H9 (cell line): ENCODE results near the gene NINL. TPM values are rescaled to one million over a fixed set of nuclear protein-coding genes. Genes with fewer than 3 reads are reported as not detected.

ENCODE experiments used
- DNase-seq: peaks from one replicate; pipeline ENCODE4 v3.0.0-alpha.2; 2017
- H2AFZ ChIP-seq: one replicate; pipeline ENCODE4 v1.6.1; 2013; ENCODE audit warnings: mild to moderate bottlenecking, low read length, control low read depth, moderate library complexity
- H2AK5ac ChIP-seq: 2 replicates; pipeline ENCODE4 v1.6.1; 2013; ENCODE audit warnings: low read length, control low read depth, mixed read lengths; ENCODE audit not compliant: insufficient read length
- H2BK120ac ChIP-seq: one replicate; pipeline ENCODE4 v1.6.1; 2013; ENCODE audit warnings: low read depth, mild to moderate bottlenecking, low read length, control low read depth, inconsistent platforms; ENCODE audit not compliant: poor library complexity, severe bottlenecking
- H2BK12ac ChIP-seq: 2 replicates; pipeline ENCODE4 v1.6.1; 2013; ENCODE audit warnings: low read length, control low read depth, mixed read lengths, low read depth; ENCODE audit not compliant: insufficient read length
- H2BK15ac ChIP-seq: 2 replicates; pipeline ENCODE4 v1.6.1; 2013; ENCODE audit warnings: low read depth, low read length, control low read depth
- H2BK20ac ChIP-seq: one replicate; pipeline ENCODE4 v1.6.1; 2013; ENCODE audit warnings: low read depth, mild to moderate bottlenecking, low read length, control low read depth, inconsistent platforms; ENCODE audit not compliant: poor library complexity, severe bottlenecking
- H2BK5ac ChIP-seq: 2 replicates; pipeline ENCODE4 v1.6.1; 2013; ENCODE audit warnings: low read length, control low read depth, mixed read lengths; ENCODE audit not compliant: insufficient read length
- H3K14ac ChIP-seq: 2 replicates; pipeline ENCODE4 v1.6.1; 2013; ENCODE audit warnings: low read length, control low read depth; ENCODE audit not compliant: insufficient read depth
- H3K18ac ChIP-seq: 2 replicates; pipeline ENCODE4 v1.6.1; 2013; ENCODE audit warnings: low read depth, mild to moderate bottlenecking, mixed read lengths, low read length, control low read depth; ENCODE audit not compliant: insufficient read length
- H3K23ac ChIP-seq: 2 replicates; pipeline ENCODE4 v1.6.1; 2013; ENCODE audit warnings: low read length, control low read depth, mixed read lengths, low read depth; ENCODE audit not compliant: insufficient read length
- H3K23me2 ChIP-seq: 2 replicates; pipeline ENCODE4 v1.6.1; 2013; ENCODE audit warnings: low read depth, mild to moderate bottlenecking, mixed read lengths, low read length, control low read depth; ENCODE audit not compliant: insufficient read length, poor library complexity, severe bottlenecking
- H3K27ac ChIP-seq: 2 replicates; pipeline ENCODE4 v1.5.1; 2013; ENCODE audit warnings: low read length, control low read depth, mixed read lengths, low read depth; ENCODE audit not compliant: insufficient read length
- H3K27me3 ChIP-seq: 2 replicates; pipeline ENCODE4 v1.6.1; 2013; ENCODE audit warnings: low read length, control low read depth, inconsistent platforms; ENCODE audit not compliant: insufficient read depth
- H3K4ac ChIP-seq: 2 replicates; pipeline ENCODE4 v1.6.1; 2013; ENCODE audit warnings: low read depth, mild to moderate bottlenecking, control low read depth, inconsistent platforms, low read length, moderate library complexity
- H3K4me1 ChIP-seq: 2 replicates; pipeline ENCODE4 v1.6.1; 2013; ENCODE audit warnings: low read length, control low read depth, inconsistent platforms; ENCODE audit not compliant: insufficient read depth
- H3K4me2 ChIP-seq: 2 replicates; pipeline ENCODE4 v1.6.1; 2013; ENCODE audit warnings: low read length, control low read depth, mixed read lengths; ENCODE audit not compliant: insufficient read length, insufficient read depth
- H3K56ac ChIP-seq: 2 replicates; pipeline ENCODE4 v1.6.1; 2013; ENCODE audit warnings: low read depth, mild to moderate bottlenecking, mixed read lengths, low read length, control low read depth; ENCODE audit not compliant: insufficient read length
- H3K79me1 ChIP-seq: 2 replicates; pipeline ENCODE4 v1.6.1; 2013; ENCODE audit warnings: low read depth, mild to moderate bottlenecking, moderate library complexity, low read length, control low read depth, inconsistent platforms; ENCODE audit not compliant: insufficient read depth, poor library complexity, severe bottlenecking
- H3K79me2 ChIP-seq: 2 replicates; pipeline ENCODE4 v1.6.1; 2013; ENCODE audit warnings: low read length, control low read depth, inconsistent platforms; ENCODE audit not compliant: insufficient read depth
- H3K9ac ChIP-seq: 2 replicates; pipeline ENCODE4 v1.6.1; 2013; ENCODE audit warnings: low read length, control low read depth, mixed read lengths; ENCODE audit not compliant: insufficient read length; ENCODE audit errors: extremely low read depth
- H3K9me3 ChIP-seq: one replicate; pipeline ENCODE4 v1.6.1; 2013; ENCODE audit warnings: low read depth, low read length, inconsistent platforms; ENCODE audit not compliant: control insufficient read depth
- H3T11ph ChIP-seq: one replicate; pipeline ENCODE4 v1.6.1; 2013; ENCODE audit warnings: mild to moderate bottlenecking, low read length, control low read depth, inconsistent platforms
- H4K20me1 ChIP-seq: one replicate; pipeline ENCODE4 v1.6.1; 2013; ENCODE audit not compliant: control insufficient read depth, insufficient read length, insufficient read depth
- H4K5ac ChIP-seq: 2 replicates; pipeline ENCODE4 v1.6.1; 2013; ENCODE audit warnings: low read depth, mild to moderate bottlenecking, mixed read lengths, low read length, control low read depth; ENCODE audit not compliant: insufficient read length
- H4K8ac ChIP-seq: replicated peaks from 2 replicates; pipeline ENCODE4 v1.6.1; 2013; ENCODE audit warnings: low read length, control low read depth, mixed read lengths, low read depth; ENCODE audit not compliant: insufficient read length
- H4K91ac ChIP-seq: 2 replicates; pipeline ENCODE4 v1.6.1; 2013; ENCODE audit warnings: low read depth, mild to moderate bottlenecking, moderate library complexity, mixed read lengths, low read length, control low read depth; ENCODE audit not compliant: insufficient read length
- H3K27ac Mint-ChIP-seq, 3 experiments: 2 replicates in 2 of 3; 3 replicates in 1 of 3; pipeline ENCODE4 v1.8.0; 2020 to 2021; ENCODE audit warnings: mixed read lengths in 3 of 3, mild to moderate bottlenecking in 1 of 3, moderate library complexity in 1 of 3
- H3K27me3 Mint-ChIP-seq: 2 replicates; pipeline ENCODE4 v1.8.0; 2021; ENCODE audit warnings: low read depth, mild to moderate bottlenecking, moderate library complexity, mixed read lengths
- H3K36me3 Mint-ChIP-seq, 3 experiments: 2 replicates in 2 of 3; 3 replicates in 1 of 3; pipeline ENCODE4 v1.8.0; 2020 to 2021; ENCODE audit warnings: low read depth in 3 of 3, mixed read lengths in 3 of 3; ENCODE audit not compliant: insufficient read depth in 1 of 3
- H3K4me1 Mint-ChIP-seq, 2 experiments: 2 replicates each; pipeline ENCODE4 v1.8.0; 2020; ENCODE audit warnings: mixed read lengths in 2 of 2
- H3K4me3 Mint-ChIP-seq, 2 experiments: 2 replicates in 1 of 2; 3 replicates in 1 of 2; pipeline ENCODE4 v1.8.0; 2020 to 2021; ENCODE audit warnings: mild to moderate bottlenecking in 2 of 2, mixed read lengths in 2 of 2, moderate library complexity in 1 of 2
- H3K9me3 Mint-ChIP-seq, 2 experiments: 2 replicates in 1 of 2; 3 replicates in 1 of 2; pipeline ENCODE4 v1.8.0; 2020; ENCODE audit warnings: mild to moderate bottlenecking in 2 of 2, mixed read lengths in 2 of 2, moderate library complexity in 1 of 2
- WGBS: extraction: QIAGEN DNeasy Blood & Tissue Kit; methylation state at CpG from one replicate; pipeline ENCODE4 v1.1.7; 2013; ENCODE audit warnings: missing lambda C conversion rate, low lambda C conversion rate, mixed read lengths; ENCODE audit not compliant: insufficient read length; ENCODE audit errors: extremely low coverage; 5-methylcytosine and 5-hydroxymethylcytosine counted together
- total RNA-seq: library from RNA; stranded (reverse); gene quantifications from 2 replicates; pipeline ENCODE4 v1.2.1, GENCODE V29; 2021
- TF ChIP-seq, protein P1 (sequence below): fragments of 200-600 bp; sonication (generic); conservative IDR thresholded peaks from 3 replicates; pipeline ENCODE4 v1.8.0; 2021; ENCODE audit warnings: antibody characterized with exemption, mild to moderate bottlenecking

Gene NINL
- total RNA-seq, 1 experiment from 2014 or later: 34.3 TPM

DNA sequence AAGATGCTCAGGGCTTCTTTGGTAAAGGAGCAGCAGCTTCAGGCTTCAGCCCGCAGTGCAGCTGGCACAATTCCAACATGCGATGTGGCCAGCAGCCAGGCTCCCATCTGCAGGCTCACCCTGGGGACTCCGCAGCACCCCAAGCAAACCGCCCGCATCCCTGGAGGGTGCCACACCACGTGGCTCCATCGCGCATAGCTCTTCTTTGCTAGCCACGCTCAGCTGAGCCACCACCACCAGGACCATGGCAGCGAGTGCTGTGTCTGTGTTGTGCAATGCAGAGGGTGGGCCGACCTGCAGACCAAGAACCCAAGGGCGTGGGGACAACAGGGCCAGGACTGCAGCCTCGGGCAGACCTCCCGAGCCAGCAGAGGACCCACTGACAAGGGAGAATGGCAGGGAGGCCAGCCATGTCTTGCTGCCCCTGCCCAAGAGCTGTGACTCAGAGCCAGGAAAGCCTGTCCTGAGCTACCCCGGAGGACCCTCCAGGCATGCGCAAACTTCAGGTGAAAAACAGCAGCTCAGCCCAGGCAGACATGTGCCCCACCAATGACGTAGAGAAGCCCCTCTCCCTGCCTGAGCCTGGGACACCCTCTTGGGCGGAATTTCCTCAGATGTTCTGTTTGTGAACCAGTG lies 90.0 kb downstream of the NINL start:
- H3K4me2 ChIP-seq: no peak overlapping the region
- no peak overlapping the region for H2BK12ac ChIP-seq
- H3K9ac ChIP-seq: no peak overlapping the region
- no peak overlapping the region for H3K4me3 Mint-ChIP-seq
- H3K36me3 Mint-ChIP-seq: peaks cover 33 to 56% (median 38%) of the 10 kb centered on the region in 3 experiments
- no CpG with 5 or more reads among the region's 18 CpGs for WGBS
- H4K91ac ChIP-seq: no peak overlapping the region
- no peak overlapping the region for H2BK120ac ChIP-seq
- H3K79me1 ChIP-seq: no peaks in the 10 kb centered on the region
- no peak overlapping the region for H3K27ac ChIP-seq
- H2AFZ ChIP-seq: no peak overlapping the region
- H4K20me1 ChIP-seq: no peaks in the 10 kb centered on the region
- H3K27ac Mint-ChIP-seq: peak overlapping the region in 2 of 3 experiments; percentile 16 to 85; a peak in 3 of 7 replicates
- H4K5ac ChIP-seq: no peak overlapping the region
- H3K27me3 ChIP-seq: no peaks in the 10 kb centered on the region
- H3K27me3 Mint-ChIP-seq: no peaks in the 10 kb centered on the region; the same call in 1 of the 2 replicates
- H3K4me1 Mint-ChIP-seq: peaks cover 11 to 15% of the 10 kb centered on the region in 2 experiments
- no peak overlapping the region for H2BK15ac ChIP-seq
- H4K8ac ChIP-seq: no peak overlapping the region
- H3K56ac ChIP-seq: no peak overlapping the region
- no peak overlapping the region for H3K4ac ChIP-seq
- H3K79me2 ChIP-seq: no peaks in the 10 kb centered on the region
- no peak overlapping the region for H3K23ac ChIP-seq
- no peak for DNase-seq
- no peak overlapping the region for H3K18ac ChIP-seq
- no peak overlapping the region for H3T11ph ChIP-seq
- H3K23me2 ChIP-seq: no peaks in the 10 kb centered on the region
- no peak overlapping the region for H3K14ac ChIP-seq
- H3K9me3 Mint-ChIP-seq: no peaks in the 10 kb centered on the region
- no peak overlapping the region for H2BK5ac ChIP-seq
- TF ChIP-seq, protein P1, sequence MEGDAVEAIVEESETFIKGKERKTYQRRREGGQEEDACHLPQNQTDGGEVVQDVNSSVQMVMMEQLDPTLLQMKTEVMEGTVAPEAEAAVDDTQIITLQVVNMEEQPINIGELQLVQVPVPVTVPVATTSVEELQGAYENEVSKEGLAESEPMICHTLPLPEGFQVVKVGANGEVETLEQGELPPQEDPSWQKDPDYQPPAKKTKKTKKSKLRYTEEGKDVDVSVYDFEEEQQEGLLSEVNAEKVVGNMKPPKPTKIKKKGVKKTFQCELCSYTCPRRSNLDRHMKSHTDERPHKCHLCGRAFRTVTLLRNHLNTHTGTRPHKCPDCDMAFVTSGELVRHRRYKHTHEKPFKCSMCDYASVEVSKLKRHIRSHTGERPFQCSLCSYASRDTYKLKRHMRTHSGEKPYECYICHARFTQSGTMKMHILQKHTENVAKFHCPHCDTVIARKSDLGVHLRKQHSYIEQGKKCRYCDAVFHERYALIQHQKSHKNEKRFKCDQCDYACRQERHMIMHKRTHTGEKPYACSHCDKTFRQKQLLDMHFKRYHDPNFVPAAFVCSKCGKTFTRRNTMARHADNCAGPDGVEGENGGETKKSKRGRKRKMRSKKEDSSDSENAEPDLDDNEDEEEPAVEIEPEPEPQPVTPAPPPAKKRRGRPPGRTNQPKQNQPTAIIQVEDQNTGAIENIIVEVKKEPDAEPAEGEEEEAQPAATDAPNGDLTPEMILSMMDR: no peak
- no peaks in the 10 kb centered on the region for H3K9me3 ChIP-seq
- H2BK20ac ChIP-seq: no peak overlapping the region
- no peak overlapping the region for H2AK5ac ChIP-seq
- no peaks in the 10 kb centered on the region; the same call in 1 of the 2 replicates for H3K4me1 ChIP-seq
